Measurements from ENCODE around the gene ATG10.

Gene ATG10

GRCh38 chr5:82169892-82170291, 198.1 kb downstream of the ATG10 start:
- no peak for DNase-seq

- DNase-seq, result peak; percentile 69
Measured at GRCh38 chr5:82174128-82174918, 202.5 kb downstream of the ATG10 start.

DNA sequence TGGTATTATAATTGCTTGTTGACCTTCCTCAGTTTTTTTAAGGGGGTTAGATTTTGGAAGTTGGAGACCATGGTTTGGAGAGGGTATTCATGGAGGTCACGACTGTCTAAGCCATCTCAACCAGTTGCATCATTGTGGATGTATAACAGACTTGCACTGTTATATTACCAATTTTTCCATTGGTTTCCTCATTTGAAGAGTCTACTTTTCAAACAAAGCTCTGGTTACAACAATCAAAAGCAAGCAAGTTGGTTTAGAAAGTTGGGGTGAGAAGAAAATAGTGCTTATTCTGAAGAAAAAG, 203.0 kb downstream of the ATG10 start:
- no peak for DNase-seq

- DNase-seq, result no peak
Measured at GRCh38 chr5:82176115-82176814, 204.4 kb downstream of the ATG10 start.

- DNase-seq, result no peak
Measured at GRCh38 chr5:82178378-82178777, 206.6 kb downstream of the ATG10 start.

GRCh38 chr5:82182662-82183061, 210.8 kb downstream of the ATG10 start:
- DNase-seq, result no peak

- DNase-seq, result no peak
Measured at GRCh38 chr5:82183828-82184227, 212.0 kb downstream of the ATG10 start.

DNA sequence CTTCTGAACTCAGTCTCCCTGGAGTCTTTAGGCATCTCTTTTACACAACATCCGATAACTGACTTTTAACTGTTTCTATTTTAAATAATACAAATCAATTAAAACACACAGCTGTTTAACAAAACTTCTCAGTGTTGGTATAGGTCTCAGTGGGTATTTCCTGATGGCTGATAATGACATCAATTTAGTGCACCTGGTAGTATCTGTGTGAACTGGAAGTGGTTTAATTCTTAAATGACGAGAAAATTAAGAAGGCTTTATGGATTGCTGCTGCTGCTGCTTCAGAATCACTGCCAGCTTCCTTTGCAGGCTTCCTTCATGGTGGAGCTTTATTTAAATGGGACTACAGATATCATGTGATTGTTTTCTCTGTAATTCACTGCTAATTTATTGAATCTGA, 214.0 kb downstream of the ATG10 start:
- no peak for DNase-seq

DNA sequence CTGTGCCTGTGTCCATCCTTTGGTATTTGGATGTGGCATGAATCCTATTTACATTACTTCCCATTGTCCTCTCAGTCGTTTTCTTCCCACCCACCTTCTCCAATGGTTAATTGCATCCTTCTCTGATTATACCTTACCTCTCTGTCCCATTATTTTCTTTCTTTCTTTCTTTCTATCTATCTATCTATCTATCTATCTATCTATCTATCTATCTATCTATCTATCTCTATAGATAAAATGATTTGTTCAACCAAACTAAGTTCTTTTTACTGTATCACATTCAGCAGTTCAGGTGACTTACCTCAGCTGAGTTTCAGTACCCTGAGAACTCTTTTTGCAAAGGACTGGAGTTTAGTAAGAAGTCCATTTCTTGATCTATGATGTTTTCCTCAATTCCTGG, 225.7 kb downstream of the ATG10 start:
- DNase-seq, result no peak

DNA sequence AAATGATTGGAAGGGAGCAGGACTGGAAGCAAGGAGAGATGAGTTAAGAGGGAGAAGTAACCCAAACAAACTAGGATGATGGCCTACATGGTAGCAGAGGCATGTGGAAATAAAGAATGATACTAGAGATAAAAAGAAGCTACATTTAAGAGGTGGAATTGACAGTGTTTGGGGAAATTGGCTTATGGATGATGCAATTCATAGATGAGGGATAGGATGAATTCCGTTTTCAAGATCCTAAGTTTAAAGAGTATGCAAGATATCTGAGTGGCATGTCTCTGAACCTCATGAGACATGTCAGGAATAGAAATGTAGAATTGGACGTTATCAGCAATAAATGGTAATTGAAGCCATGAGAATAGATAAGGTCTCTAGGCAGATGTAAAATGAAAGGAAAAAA, 232.7 kb downstream of the ATG10 start:
- DNase-seq, result no peak

- no peak for DNase-seq
Measured at GRCh38 chr5:82205005-82205404, 233.2 kb downstream of the ATG10 start.

GRCh38 chr5:82208371-82208770, 236.5 kb downstream of the ATG10 start:
- no peak for DNase-seq

GRCh38 chr5:82211855-82212572, 240.2 kb downstream of the ATG10 start:
- DNase-seq, result no peak

DNA sequence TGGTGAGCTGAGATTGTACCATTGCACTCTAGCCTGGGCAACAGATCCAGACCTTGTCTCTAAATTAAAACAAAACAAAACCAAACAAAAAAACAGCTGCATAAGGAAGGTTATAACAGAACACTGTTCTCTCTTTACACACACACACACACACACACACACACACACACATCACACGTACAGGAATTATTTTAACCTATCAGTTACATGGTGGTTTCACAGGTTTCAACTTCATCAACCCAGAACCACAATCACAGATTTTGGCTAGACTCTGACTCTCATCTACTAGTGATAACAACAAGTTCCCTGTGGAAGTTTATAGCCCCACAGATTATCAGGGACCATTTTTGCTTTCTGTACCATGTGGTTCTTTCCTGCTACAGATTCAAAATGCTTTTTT, 246.1 kb downstream of the ATG10 start:
- no peak for DNase-seq

DNA sequence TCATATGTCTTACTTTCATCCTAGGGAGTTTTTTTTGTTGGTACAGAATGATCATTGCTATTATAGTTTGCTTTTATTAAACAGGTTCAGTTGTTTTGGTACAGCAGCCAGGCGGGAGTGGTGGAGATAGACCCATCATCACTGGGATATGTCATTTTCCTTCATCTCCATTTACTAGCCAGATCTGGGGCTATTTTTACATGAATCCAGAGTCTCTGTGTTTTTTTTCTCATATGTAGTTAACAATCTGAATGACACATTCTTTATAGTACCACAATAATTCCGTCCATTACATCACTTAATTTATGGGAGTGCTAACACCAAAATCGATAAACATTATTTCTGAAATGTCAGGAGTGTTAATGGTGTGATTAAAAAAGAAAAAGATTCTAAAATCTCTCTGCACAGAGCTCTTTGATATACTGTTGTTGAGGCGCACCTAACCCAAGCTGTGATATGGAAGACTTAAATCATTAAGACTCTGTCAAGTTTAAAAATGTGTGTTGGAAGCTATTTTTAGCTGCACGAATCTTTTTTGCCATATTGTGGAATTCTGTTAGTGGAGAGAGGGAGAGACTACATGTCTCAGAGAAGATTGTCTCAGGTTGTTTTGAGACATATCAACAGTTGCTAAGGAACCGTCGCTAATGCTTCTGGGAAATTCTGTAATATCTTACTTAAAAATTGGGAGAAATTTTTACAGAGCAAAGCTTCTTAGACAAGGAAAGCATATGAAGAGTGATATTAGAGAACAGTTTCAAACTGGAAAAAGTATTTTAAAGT, 246.7 kb downstream of the ATG10 start:
- DNase-seq, result no peak

GRCh38 chr5:82221020-82221419, 249.2 kb downstream of the ATG10 start:
- no peak for DNase-seq

DNA sequence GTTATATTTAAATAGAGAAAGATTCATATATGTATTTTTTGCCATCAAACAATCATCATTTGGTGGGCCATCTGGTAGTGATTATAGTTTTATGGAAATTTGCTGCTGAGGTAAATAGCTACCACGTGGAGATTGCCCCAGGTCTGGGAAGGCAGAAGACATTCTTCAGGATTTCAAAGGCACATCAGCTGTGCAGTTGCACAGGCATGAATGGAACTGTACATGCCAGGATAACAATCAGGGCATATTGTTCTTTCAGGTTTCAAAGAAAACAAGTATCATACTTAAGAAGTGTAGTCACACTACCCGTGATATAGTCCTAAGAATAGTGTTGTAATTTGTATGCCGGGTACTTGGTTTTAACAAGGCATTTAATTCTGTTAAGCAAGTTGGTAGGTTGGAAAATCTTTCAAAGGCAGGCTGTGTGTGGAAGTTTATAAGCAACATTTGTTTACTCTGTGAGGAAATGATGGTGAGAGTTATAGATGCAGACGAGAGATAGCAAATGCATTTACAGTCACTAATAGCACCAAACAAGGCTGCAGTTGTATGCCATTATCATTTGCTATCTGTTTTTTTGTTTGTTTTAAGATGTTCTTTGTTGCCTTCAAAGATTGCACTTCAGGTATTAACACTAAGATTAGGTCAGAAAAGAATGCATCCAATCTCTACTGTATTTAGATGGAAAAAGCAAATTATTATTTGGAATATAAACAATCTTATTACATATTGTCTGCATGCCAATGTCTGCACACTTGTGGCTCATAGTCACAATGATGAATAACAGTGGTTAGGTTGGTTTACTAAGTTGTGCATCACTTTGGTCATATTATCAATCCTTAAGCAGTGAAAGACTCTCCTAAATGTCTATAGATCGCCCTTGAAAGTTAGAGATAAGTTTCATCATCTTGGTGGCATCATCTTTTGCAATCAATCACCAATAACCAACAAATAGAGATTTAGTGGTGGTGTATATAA, 251.1 kb downstream of the ATG10 start:
- no peak for DNase-seq

DNA sequence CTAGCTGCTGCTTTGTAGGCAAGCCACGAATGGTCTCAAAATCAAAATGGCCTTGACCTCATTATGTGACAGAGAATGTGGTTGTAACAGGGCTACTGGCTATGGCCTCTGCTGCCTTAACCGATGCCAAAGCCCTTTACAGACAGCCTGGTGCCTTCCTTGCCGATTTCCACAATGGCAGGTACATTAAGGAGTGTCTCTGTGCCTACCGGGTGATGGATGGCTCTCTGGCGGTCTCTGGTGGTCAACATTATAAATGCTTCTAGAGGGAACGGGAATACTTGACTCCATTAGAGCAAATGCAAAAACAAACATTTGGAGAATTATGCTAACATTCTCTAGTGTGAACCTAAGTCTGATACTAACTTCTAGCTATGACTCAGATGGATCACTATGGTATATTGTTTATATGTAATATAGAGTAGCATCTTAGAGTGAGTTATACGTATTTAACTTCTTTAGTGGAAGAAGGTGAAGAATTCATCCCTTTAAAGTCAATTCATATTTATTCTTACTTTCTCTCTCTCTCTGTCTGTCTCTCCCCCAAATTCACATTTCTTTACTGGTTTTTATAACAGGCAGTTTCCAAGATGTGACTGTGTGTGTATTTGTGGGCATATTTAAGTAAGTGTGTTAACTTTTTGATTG, 253.8 kb downstream of the ATG10 start:
- DNase-seq, result peak; percentile 49

- no peak for DNase-seq
Measured at GRCh38 chr5:82234885-82235284, 263.1 kb downstream of the ATG10 start.

DNA sequence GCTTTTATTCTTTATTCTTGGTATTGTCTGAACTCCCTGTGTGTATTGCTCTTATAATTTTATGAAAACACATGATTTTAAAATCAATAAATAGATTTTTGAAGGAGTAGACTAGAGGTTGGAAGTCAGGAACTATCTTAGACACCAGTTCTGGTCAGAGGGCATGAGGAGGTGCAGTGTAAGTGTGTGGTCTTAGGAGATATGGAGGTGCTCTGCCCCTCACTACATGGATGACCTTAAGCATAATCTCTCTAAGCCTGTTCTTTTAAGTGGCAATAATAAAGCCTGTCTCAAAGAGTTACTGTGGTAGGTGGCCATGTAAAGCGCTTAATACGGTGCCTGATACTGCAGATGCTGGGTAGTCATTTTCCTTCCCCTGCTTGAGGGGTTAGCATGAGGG, 272.3 kb downstream of the ATG10 start:
- no peak for DNase-seq

DNA sequence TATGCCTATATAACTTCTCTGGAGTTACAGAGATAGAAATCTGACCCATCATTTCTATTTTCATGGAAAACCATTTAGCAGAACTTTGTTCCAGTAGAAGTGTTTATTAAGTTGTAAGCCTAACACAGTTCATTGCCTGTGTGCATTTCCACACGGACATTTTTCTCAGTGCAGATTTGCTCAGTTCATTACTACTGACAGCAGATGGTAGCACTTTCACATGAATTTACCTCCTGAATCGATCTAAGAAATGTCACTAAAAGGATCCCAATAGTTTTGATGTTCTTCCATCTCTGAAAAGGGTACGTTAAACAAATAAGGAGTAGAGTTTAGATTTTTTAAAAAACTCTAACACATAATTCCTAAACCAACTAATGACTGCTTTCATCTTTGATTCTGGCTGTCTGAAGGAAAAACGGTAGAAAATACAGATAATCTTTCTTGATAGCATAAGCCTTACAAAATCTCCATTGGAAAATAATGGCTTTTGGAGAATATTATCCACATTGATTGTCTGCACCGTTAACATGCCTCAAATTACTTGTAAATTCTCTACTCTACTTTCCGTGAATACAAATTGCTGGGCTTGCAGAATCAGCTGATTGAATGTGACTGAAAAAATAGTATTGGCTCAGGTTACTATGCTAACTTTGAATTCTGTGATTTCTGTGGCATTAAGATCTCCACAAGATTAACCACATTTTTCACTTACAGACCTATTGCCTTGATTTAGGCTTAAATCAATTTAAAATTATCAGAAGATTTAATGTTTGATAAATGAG, 273.2 kb downstream of the ATG10 start:
- DNase-seq, result no peak

Data from stimulated activated CD4-positive, alpha-beta T cell treated with anti-CD3 and anti-CD28 coated beads, Interleukin-4, amount 100 ng/mL, for 1 hour (primary cell).